K562 (cell line): Measurements from ENCODE around the gene RGS3. TPM values are rescaled to one million over a fixed set of nuclear protein-coding genes. Genes with fewer than 3 reads are reported as not detected.

ENCODE experiments used
- ATAC-seq: fragments of 200-7000 bp; cut with Tn5 transposase; 3 replicates; pipeline ENCODE4 v1.9.1; 2020; ENCODE audit warnings: moderate library complexity
- BruUV-seq: library from RNA; stranded (reverse); fragments of 400-500 nt; replicated peaks from 2 replicates; lab custom pipeline; 2021; lab: Mats Ljungman, UMichigan
- CTCF ChIA-PET: fragments of 300-600 bp; formaldehyde crosslinking; extraction: SDS; loops from one replicate; lab custom pipeline; 2021; ENCODE audit warnings: low intra/inter-chr PET ratio; lab: Yijun Ruan, JAX
- POLR2A ChIA-PET: fragments of 300-600, 350-650 bp; sonication (Branson Sonifier 250); formaldehyde crosslinking; extraction: SDS; loops from one replicate; lab custom pipeline; 2021; ENCODE audit warnings: antibody characterized with exemption, inconsistent platforms; lab: Yijun Ruan, JAX
- DNase-seq, 4 experiments: peaks; one replicate each; pipeline versions ENCODE4 v3.0.0 to v3.0.0-alpha.2; 2011 to 2018; ENCODE audit warnings: low spot score in 3 of 4, mixed read lengths in 3 of 4; ENCODE audit errors: extremely low read depth in 1 of 4
- FAIRE-seq: peaks from 2 replicates; lab custom pipeline; 2011; peaks lifted over from hg19 to GRCh38; lab: Jason Lieb, UNC
- H2AFZ ChIP-seq: 2 replicates; pipeline ENCODE4 v1.6.0; 2011; ENCODE audit warnings: low read depth, low read length, control low read depth, inconsistent platforms
- H3K27ac ChIP-seq: fragments of 200-600 bp; 3 replicates; pipeline ENCODE4 v1.8.0; 2011; ENCODE audit warnings: low read depth, mild to moderate bottlenecking, control low read depth, inconsistent platforms, low read length, moderate library complexity, mixed read lengths; ENCODE audit errors: extremely low read depth
- H3K27me3 ChIP-seq, 2 experiments: fragments of 300-600 bp in 1 of 2; 2 replicates in 1 of 2; 3 replicates in 1 of 2; pipeline versions ENCODE4 v1.6.0 to v1.8.0; 2011; ENCODE audit warnings: inconsistent platforms in 2 of 2, low read length in 2 of 2, mild to moderate bottlenecking in 1 of 2, mixed read lengths in 1 of 2, moderate library complexity in 1 of 2; ENCODE audit not compliant: control insufficient read depth in 2 of 2, insufficient read depth in 2 of 2
- H3K36me3 ChIP-seq: fragments of 300-600 bp; 3 replicates; pipeline ENCODE4 v1.8.0; 2011; ENCODE audit warnings: mild to moderate bottlenecking, low read length, inconsistent platforms; ENCODE audit not compliant: control insufficient read depth, insufficient read depth
- H3K4me1 ChIP-seq, 2 experiments: fragments of 200-600 bp in 1 of 2; replicated peaks in 1 of 2; 2 replicates in 1 of 2; 3 replicates in 1 of 2; pipeline versions ENCODE4 v1.5.1 to v1.8.0; 2011; ENCODE audit warnings: inconsistent platforms in 2 of 2, low read length in 2 of 2, mild to moderate bottlenecking in 1 of 2, mixed read lengths in 1 of 2, moderate library complexity in 1 of 2; ENCODE audit not compliant: control insufficient read depth in 2 of 2, insufficient read depth in 2 of 2
- H3K4me2 ChIP-seq: 2 replicates; pipeline ENCODE4 v1.6.1; 2011; ENCODE audit warnings: low read length, control low read depth, inconsistent platforms, mixed read lengths; ENCODE audit not compliant: insufficient read depth
- H3K4me3 ChIP-seq: fragments of 200-600 bp; sonication (generic), shearing (Covaris generic); 2 replicates; pipeline ENCODE4 v1.5.1; 2016; ENCODE audit warnings: control low read depth, inconsistent platforms
- H3K79me2 ChIP-seq: fragments of 200-600 bp; 3 replicates; pipeline ENCODE4 v1.8.0; 2011; ENCODE audit warnings: low read length, inconsistent platforms; ENCODE audit not compliant: control insufficient read depth, insufficient read depth
- H3K9ac ChIP-seq, 2 experiments: 2 replicates each; pipeline versions ENCODE4 v1.6.0 to v1.6.1; 2011; ENCODE audit warnings: low read depth in 2 of 2, low read length in 2 of 2, control low read depth in 1 of 2, inconsistent platforms in 1 of 2, mild to moderate bottlenecking in 1 of 2, mixed read lengths in 1 of 2; ENCODE audit not compliant: insufficient read depth in 1 of 2
- H3K9me1 ChIP-seq: one replicate; pipeline ENCODE4 v1.6.0; 2011; ENCODE audit warnings: inconsistent platforms, mild to moderate bottlenecking, low read length, moderate library complexity; ENCODE audit not compliant: control insufficient read depth, insufficient read depth
- H3K9me3 ChIP-seq: replicated peaks from 2 replicates; pipeline ENCODE4 v1.5.1; 2011; ENCODE audit warnings: low read depth, low read length, inconsistent platforms; ENCODE audit not compliant: control insufficient read depth, insufficient read depth
- H4K20me1 ChIP-seq: replicated peaks from 2 replicates; pipeline ENCODE4 v1.6.1; 2011; ENCODE audit warnings: low read length, inconsistent platforms, mixed read lengths; ENCODE audit not compliant: control insufficient read depth, insufficient read depth
- EWSR1 ChIP-seq: fragments of 450-650 bp; IDR thresholded peaks from 2 replicates; pipeline ENCODE4 v1.6.1; 2018; ENCODE audit warnings: borderline replicate concordance, mild to moderate bottlenecking, low read depth, moderate library complexity; ENCODE audit not compliant: partially characterized antibody
- WHSC1 ChIP-seq: IDR thresholded peaks from one replicate; pipeline ENCODE4 v1.6.1; 2012; ENCODE audit warnings: low read length, control low read depth, inconsistent platforms
- ZKSCAN1 ChIP-seq: fragments of 150-350 bp; IDR thresholded peaks from 2 replicates; pipeline ENCODE4 v1.6.1; 2016; ENCODE audit warnings: low read depth, low read length
- WGBS: fragments of 100-300 bp; shearing (Covaris generic); methylation state at CpG from one replicate; pipeline ENCODE4 v1.1.6; 2016; ENCODE audit warnings: low coverage, mixed read lengths; ENCODE audit not compliant: insufficient coverage; ENCODE audit errors: missing lambda C conversion rate; 5-methylcytosine and 5-hydroxymethylcytosine counted together
- in situ Hi-C: fragments of 300-500 bp; cut with MboI; formaldehyde crosslinking; loops from 4 replicates; pipeline ENCODE4 v1.15.0; 2018; ENCODE audit warnings: inconsistent platforms, mixed read lengths
- intact Hi-C: fragments of 100-400 bp; cut with micrococcal nuclease; formaldehyde crosslinking; loops from 2 replicates; pipeline ENCODE4 v1.14.2; 2022
- polyA plus RNA-seq, 8 experiments: library from polyadenylated mRNA; depleted of rRNA in 4 of 8; stranded (reverse) in 5 of 8; unstranded in 3 of 8; fragments of >200 nt; fragmentation: Nextera tagmentation in 2 of 8; fragmentation: Illumina TruSeq in 1 of 8; extraction: Ambion mirVana in 2 of 8; extraction: Trizol in 1 of 8; gene quantifications; 2 replicates each; pipeline versions ENCODE4 v1.2.1 to v1.2.3, GENCODE V29; 2011 to 2014; ENCODE audit warnings: inconsistent platforms in 1 of 8, missing spikeins in 1 of 8
- total RNA-seq, 7 experiments: library from RNA; depleted of rRNA in 6 of 7; stranded (reverse); fragments of >200 nt in 6 of 7; fragmentation: Illumina TruSeq in 2 of 7; extraction: Trizol in 2 of 7; gene quantifications; 2 replicates each; pipeline versions ENCODE4 v1.2.1 to v1.2.3, GENCODE V29; 2011 to 2021; ENCODE audit warnings: low replicate concordance in 1 of 7
- TF ChIP-seq, protein P1 (sequence below): fragments of 250-450 bp; sonication (Bioruptor Pico); IDR thresholded peaks from 2 replicates; pipeline ENCODE4 v1.5.1; 2021; ENCODE audit warnings: mild to moderate bottlenecking
- TF ChIP-seq, protein P2 (sequence below): fragments of 450-650 bp; formaldehyde crosslinking; IDR thresholded peaks from 2 replicates; pipeline ENCODE4 v1.4.0; 2020; ENCODE audit warnings: mild to moderate bottlenecking, mixed read lengths

The RGS3 gene
- total and polyA plus RNA-seq, 9 of the 15 experiments (the other 6 are each of a cell fraction or from before 2014, with no cell fraction given): 0.08 to 2.9 (median 0.95) TPM

DNA sequence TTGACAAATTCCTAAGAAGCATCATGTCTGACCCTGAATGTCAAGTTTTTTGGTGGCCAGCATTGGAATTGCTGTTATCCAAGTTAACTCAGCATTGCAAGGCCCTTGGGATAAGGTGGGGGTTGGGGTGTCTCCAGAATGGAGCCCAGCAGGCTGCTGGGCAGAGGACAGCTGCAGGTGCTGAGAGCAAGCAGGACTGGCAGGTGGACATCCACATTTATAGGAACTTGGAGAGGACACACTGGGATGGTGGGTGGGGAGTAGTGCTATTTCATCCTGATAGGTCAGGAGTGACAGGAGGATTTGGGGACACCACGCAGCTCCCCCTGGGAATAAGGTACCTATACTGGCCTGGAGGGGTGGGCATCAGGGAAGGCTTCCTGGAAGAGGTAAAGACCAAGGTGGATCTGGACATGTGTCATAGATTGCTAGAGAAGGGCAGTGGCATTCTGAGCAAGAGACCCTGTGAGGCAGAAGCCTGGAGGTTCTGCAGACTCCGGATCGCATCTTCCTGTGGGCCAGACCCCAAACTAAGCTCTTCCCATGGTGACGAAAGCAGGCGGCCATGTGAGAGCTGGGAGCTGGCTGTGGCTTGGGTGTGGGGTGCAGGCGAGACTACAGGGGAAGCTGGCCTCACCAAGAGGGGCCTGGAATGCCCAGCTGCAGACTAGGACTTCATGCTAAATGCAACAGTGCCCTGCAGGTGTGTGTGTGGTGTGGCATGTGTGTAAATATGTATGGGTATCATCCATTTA lies 148.1 kb downstream of the RGS3 start:
- Histone ChIP-seq H4K20me1 (no peaks in the 10 kb centered on the region; the same call in 1 of the 2 replicates), H3K4me1 (no peaks in the 10 kb centered on the region), H3K36me3 (no peaks in the 10 kb centered on the region), H3K9me3 (no peaks in the 10 kb centered on the region), H2AFZ (no peak overlapping the region), H3K79me2 (no peaks in the 10 kb centered on the region), H3K4me3 (no peak overlapping the region), H3K27ac (no peak overlapping the region), H3K9me1 (no peaks in the 10 kb centered on the region), H3K9ac (no peak overlapping the region)
- intact Hi-C loops (no loop called here), in situ Hi-C loops (no loop called here)
- 1% methylated on average over 6 of the region's 6 CpGs for WGBS
- FAIRE-seq: no peak
- CTCF ChIA-PET: no interaction called here
- POLR2A ChIA-PET: interaction anchor here (0.6 to 1.8 kb wide), 3 partner anchors 22 to 156 kb away, joined by 3 to 5 read pairs (median 3); no protein-coding TSS in a partner anchor
- TF ChIP-seq ZKSCAN1 (no peak), EWSR1 (no peak)
- TF ChIP-seq, all 486 proteins: peak for 0
- no peak for DNase-seq
- H3K27me3 ChIP-seq: peaks cover 16 to 65% of the 10 kb centered on the region in 2 experiments; a peak in 4 of 5 replicates
- no peak overlapping the region for H3K4me2 ChIP-seq
- BruUV-seq: no TSS peak
- no peak for ATAC-seq

DNA sequence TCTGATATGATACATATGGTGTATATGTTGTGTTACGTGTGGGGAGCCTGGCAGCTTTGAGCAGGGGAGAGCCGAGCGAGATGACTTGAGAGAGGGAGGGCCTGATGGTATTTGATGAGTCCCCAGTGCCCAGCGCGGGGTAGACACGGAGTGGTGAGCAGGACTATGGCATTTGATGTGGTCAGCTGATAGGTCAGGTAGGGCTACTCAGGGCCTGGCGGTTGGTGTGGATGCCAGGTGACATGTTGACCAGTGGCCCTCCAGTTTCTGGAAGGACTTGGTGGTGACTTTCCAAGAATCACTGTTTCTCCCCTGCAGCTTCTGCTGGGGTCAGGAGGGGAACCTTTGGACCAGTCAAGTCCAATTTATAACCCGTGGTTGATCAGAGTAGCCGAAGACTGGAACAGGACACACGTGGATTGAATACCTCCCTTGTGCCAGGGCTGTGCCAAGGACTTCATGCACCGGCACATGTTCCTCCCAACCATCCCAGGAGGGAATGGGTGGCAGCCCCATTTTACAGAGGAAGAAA lies 148.8 kb downstream of the RGS3 start:
- POLR2A ChIA-PET: interaction anchor here (0.5 to 1.8 kb wide), 4 partner anchors 24 to 332 kb away, joined by 3 to 5 read pairs (median 3); no protein-coding TSS in a partner anchor
- DNase-seq (no peak), FAIRE-seq (no peak), ATAC-seq (no peak)
- WGBS: 2% methylated on average over 11 of the region's 11 CpGs
- Histone ChIP-seq H4K20me1 (no peaks in the 10 kb centered on the region; the same call in 1 of the 2 replicates), H3K4me2 (no peak overlapping the region), H3K27me3 (peaks cover 16 to 65% of the 10 kb centered on the region in 2 experiments; a peak in 4 of 5 replicates), H3K79me2 (no peaks in the 10 kb centered on the region), H3K27ac (no peak overlapping the region), H3K4me1 (no peaks in the 10 kb centered on the region), H3K36me3 (no peaks in the 10 kb centered on the region), H2AFZ (no peak overlapping the region), H3K4me3 (no peak overlapping the region), H3K9ac (no peak overlapping the region), H3K9me3 (no peaks in the 10 kb centered on the region), H3K9me1 (no peaks in the 10 kb centered on the region)
- CTCF ChIA-PET: no interaction called here
- in situ Hi-C loops (no loop called here), intact Hi-C loops (no loop called here)
- no TSS peak for BruUV-seq
- no peak for TF ChIP-seq WHSC1
- TF ChIP-seq, protein P1, sequence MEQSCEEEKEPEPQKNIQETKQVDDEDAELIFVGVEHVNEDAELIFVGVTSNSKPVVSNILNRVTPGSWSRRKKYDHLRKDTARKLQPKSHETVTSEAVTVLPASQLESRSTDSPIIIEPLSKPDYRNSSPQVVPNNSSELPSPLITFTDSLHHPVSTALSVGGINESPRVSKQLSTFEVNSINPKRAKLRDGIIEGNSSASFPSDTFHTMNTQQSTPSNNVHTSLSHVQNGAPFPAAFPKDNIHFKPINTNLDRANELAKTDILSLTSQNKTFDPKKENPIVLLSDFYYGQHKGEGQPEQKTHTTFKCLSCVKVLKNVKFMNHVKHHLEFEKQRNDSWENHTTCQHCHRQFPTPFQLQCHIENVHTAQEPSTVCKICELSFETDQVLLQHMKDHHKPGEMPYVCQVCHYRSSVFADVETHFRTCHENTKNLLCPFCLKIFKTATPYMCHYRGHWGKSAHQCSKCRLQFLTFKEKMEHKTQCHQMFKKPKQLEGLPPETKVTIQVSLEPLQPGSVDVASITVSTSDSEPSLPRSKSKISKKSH (CRISPR knock-in tag): no peak
- TF ChIP-seq, protein P2, sequence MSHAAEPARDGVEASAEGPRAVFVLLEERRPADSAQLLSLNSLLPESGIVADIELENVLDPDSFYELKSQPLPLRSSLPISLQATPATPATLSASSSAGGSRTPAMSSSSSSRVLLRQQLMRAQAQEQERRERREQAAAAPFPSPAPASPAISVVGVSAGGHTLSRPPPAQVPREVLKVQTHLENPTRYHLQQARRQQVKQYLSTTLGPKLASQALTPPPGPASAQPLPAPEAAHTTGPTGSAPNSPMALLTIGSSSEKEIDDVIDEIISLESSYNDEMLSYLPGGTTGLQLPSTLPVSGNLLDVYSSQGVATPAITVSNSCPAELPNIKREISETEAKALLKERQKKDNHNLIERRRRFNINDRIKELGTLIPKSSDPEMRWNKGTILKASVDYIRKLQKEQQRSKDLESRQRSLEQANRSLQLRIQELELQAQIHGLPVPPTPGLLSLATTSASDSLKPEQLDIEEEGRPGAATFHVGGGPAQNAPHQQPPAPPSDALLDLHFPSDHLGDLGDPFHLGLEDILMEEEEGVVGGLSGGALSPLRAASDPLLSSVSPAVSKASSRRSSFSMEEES (CRISPR knock-in tag): no peak
